HCT116 (cell line): ENCODE results near the gene CD164. TPM values are rescaled to one million over a fixed set of nuclear protein-coding genes. Genes with fewer than 3 reads are reported as not detected.

Experiments used
- ATAC-seq: fragments of 200-7000 bp; cut with Tn5 transposase; 2 replicates; pipeline ENCODE4 v1.9.1; 2020; ENCODE audit warnings: mild to moderate bottlenecking, moderate library complexity
- BruUV-seq: library from RNA; stranded (reverse); fragments of 400-500 nt; replicated peaks from 2 replicates; lab custom pipeline; 2021; lab: Mats Ljungman, UMichigan
- CTCF ChIA-PET: fragments of 300-600 bp; sonication (Branson Sonifier 250); formaldehyde crosslinking; loops from one replicate; lab custom pipeline; 2021; ENCODE audit warnings: antibody characterized with exemption; lab: Charles Lee
- POLR2A ChIA-PET: fragments of 300-600, 350-600 bp; sonication (Branson Sonifier 250); formaldehyde crosslinking; loops from one replicate; lab custom pipeline; 2021; ENCODE audit warnings: antibody characterized with exemption; lab: Charles Lee
- RAD21 ChIA-PET, 2 experiments: fragments of 300-600 bp; sonication (Branson Sonifier 250); formaldehyde crosslinking; loops; one replicate each; lab custom pipeline; 2023; ENCODE audit warnings: low total read pairs in 2 of 2; ENCODE audit not compliant: uncharacterized antibody in 2 of 2, unreplicated experiment in 2 of 2, low non-redundant PET in 1 of 2; lab: Charles Lee
- DNase-seq: peaks from one replicate; pipeline ENCODE4 v3.0.0-alpha.2; 2010; ENCODE audit warnings: low read depth, low spot score
- H2AFZ ChIP-seq: fragments of 200-600 bp; shearing (Covaris generic), sonication (generic); 2 replicates; pipeline ENCODE4 v1.6.1; 2017; ENCODE audit warnings: low read depth, mixed run types, mixed read lengths, antibody characterized with exemption, low read length; ENCODE audit not compliant: poor library complexity, severe bottlenecking
- H3K27ac ChIP-seq: 2 replicates; pipeline ENCODE4 v1.5.1; 2012; ENCODE audit warnings: low read depth, low read length
- H3K27me3 ChIP-seq: fragments of 200-600 bp; sonication (generic); 2 replicates; pipeline ENCODE4 v1.6.1; 2016; ENCODE audit warnings: mixed run types, low read length, mixed read lengths; ENCODE audit not compliant: insufficient read depth
- H3K36me3 ChIP-seq, 2 experiments: fragments of 200-500 bp in 1 of 2; fragments of 200-600 bp in 1 of 2; sonication (Bioruptor generic) in 1 of 2; sonication (generic) in 1 of 2; 2 replicates each; pipeline versions ENCODE4 v1.5.1 to v1.6.1; 2014 to 2016; ENCODE audit warnings: low read length in 2 of 2, inconsistent platforms in 1 of 2, mixed read lengths in 1 of 2, mixed run types in 1 of 2; ENCODE audit not compliant: insufficient read depth in 2 of 2, control insufficient read depth in 1 of 2
- H3K4me1 ChIP-seq, 2 experiments: fragments of 200-600 bp in 1 of 2; sonication (generic) in 1 of 2; 2 replicates each; pipeline versions ENCODE4 v1.5.1 to v1.6.1; 2012 to 2017; ENCODE audit warnings: low read length in 2 of 2, inconsistent platforms in 1 of 2, mild to moderate bottlenecking in 1 of 2, mixed read lengths in 1 of 2, mixed run types in 1 of 2, moderate library complexity in 1 of 2; ENCODE audit not compliant: insufficient read depth in 2 of 2, control insufficient read depth in 1 of 2
- H3K4me2 ChIP-seq: fragments of 200-600 bp; sonication (generic); 2 replicates; pipeline ENCODE4 v1.6.1; 2017; ENCODE audit warnings: mixed run types, low read length, mixed read lengths
- H3K4me3 ChIP-seq, 2 experiments: fragments of 200-600 bp in 1 of 2; sonication (generic) in 1 of 2; replicated peaks in 1 of 2; 2 replicates each; pipeline ENCODE4 v1.5.1; 2011 to 2016; ENCODE audit warnings: low read length in 2 of 2, control low read depth in 1 of 2, low read depth in 1 of 2, mild to moderate bottlenecking in 1 of 2, mixed read lengths in 1 of 2, mixed run types in 1 of 2
- H3K79me2 ChIP-seq: fragments of 200-600 bp; sonication (generic); 2 replicates; pipeline ENCODE4 v1.6.1; 2017; ENCODE audit warnings: mild to moderate bottlenecking, mixed run types, low read length, moderate library complexity, mixed read lengths; ENCODE audit not compliant: insufficient read depth
- H3K9ac ChIP-seq: fragments of 200-600 bp; sonication (generic); 2 replicates; pipeline ENCODE4 v1.6.1; 2016; ENCODE audit warnings: low read length, mixed read lengths
- H3K9me2 ChIP-seq: fragments of 200-600 bp; sonication (generic), shearing (Covaris generic); 2 replicates; pipeline ENCODE4 v1.6.1; 2017; ENCODE audit warnings: mixed run types, mild to moderate bottlenecking, moderate library complexity; ENCODE audit not compliant: insufficient read depth
- H3K9me3 ChIP-seq, 2 experiments: fragments of 200-500 bp in 1 of 2; fragments of 200-600 bp in 1 of 2; sonication (Bioruptor generic) in 1 of 2; sonication (generic) in 1 of 2; 2 replicates each; pipeline ENCODE4 v1.6.1; 2014 to 2017; ENCODE audit warnings: low read length in 2 of 2, mixed read lengths in 2 of 2, inconsistent platforms in 1 of 2, low read depth in 1 of 2, mild to moderate bottlenecking in 1 of 2, mixed run types in 1 of 2, moderate library complexity in 1 of 2; ENCODE audit not compliant: control insufficient read depth in 1 of 2, insufficient read depth in 1 of 2
- H4K20me1 ChIP-seq: fragments of 200-600 bp; sonication (generic), shearing (Covaris generic); 2 replicates; pipeline ENCODE4 v1.6.1; 2017; ENCODE audit warnings: mixed run types, mild to moderate bottlenecking, moderate library complexity; ENCODE audit not compliant: insufficient read depth
- CEBPB ChIP-seq: IDR thresholded peaks from 2 replicates; pipeline ENCODE4 v1.6.1; 2012; ENCODE audit warnings: low read depth
- EGR1 ChIP-seq: IDR thresholded peaks from 2 replicates; pipeline ENCODE4 v1.6.1; 2012; ENCODE audit warnings: low read depth
- ELF1 ChIP-seq: IDR thresholded peaks from 2 replicates; pipeline ENCODE4 v1.6.1; 2012; ENCODE audit warnings: low read depth, borderline replicate concordance
- EZH2 ChIP-seq: fragments of 200-600 bp; sonication (generic); IDR thresholded peaks from 2 replicates; pipeline ENCODE4 v1.6.1; 2017; ENCODE audit warnings: antibody characterized with exemption, mixed run types
- JUND ChIP-seq: IDR thresholded peaks from 2 replicates; pipeline ENCODE4 v1.6.1; 2012
- POLR2A ChIP-seq: IDR thresholded peaks from 2 replicates; pipeline ENCODE4 v1.7.0; 2011; ENCODE audit warnings: borderline replicate concordance; ENCODE audit not compliant: insufficient read depth, insufficient read length; ENCODE audit errors: extremely low read depth
- RAD21 ChIP-seq: IDR thresholded peaks from 2 replicates; pipeline ENCODE4 v1.6.1; 2012; ENCODE audit warnings: low read depth, mild to moderate bottlenecking
- SIN3A ChIP-seq: IDR thresholded peaks from 2 replicates; pipeline ENCODE4 v1.6.1; 2012; ENCODE audit warnings: low read depth
- SRF ChIP-seq: IDR thresholded peaks from 2 replicates; pipeline ENCODE4 v1.6.1; 2012; ENCODE audit warnings: low read depth
- TCF7L2 ChIP-seq: IDR thresholded peaks from 2 replicates; pipeline ENCODE4 v1.7.0; 2011; ENCODE audit warnings: borderline replicate concordance, inconsistent platforms; ENCODE audit not compliant: insufficient read depth, insufficient read length; ENCODE audit errors: extremely low read depth
- ZNF274 ChIP-seq: fragments of 200-500 bp; sonication (Bioruptor generic); IDR thresholded peaks from 2 replicates; pipeline ENCODE4 v1.6.1; 2014; ENCODE audit warnings: mild to moderate bottlenecking, low read depth, low read length, inconsistent platforms
- intact Hi-C: fragments of 100-400 bp; cut with micrococcal nuclease; formaldehyde crosslinking; loops from 2 replicates; pipeline ENCODE4 v1.10.0; 2022
- total RNA-seq: library from RNA; stranded (reverse); gene quantifications from one replicate; pipeline ENCODE4 v1.2.1, GENCODE V29; 2021; ENCODE audit not compliant: unreplicated experiment
- TF ChIP-seq, protein P1 (sequence below): IDR thresholded peaks from 2 replicates; pipeline ENCODE4 v1.6.1; 2012
- TF ChIP-seq, protein P2 (sequence below), 3 experiments: fragments of 200-600 bp in 1 of 3; sonication (generic) in 1 of 3; IDR thresholded peaks in 2 of 3; conservative IDR thresholded peaks in 1 of 3; 2 replicates each; pipeline ENCODE4 v1.5.1; 2012 to 2017; ENCODE audit warnings: low read depth in 2 of 3, low read length in 2 of 3, antibody characterized with exemption in 1 of 3, borderline replicate concordance in 1 of 3, control low read depth in 1 of 3, mild to moderate bottlenecking in 1 of 3, mixed read lengths in 1 of 3, mixed run types in 1 of 3, moderate library complexity in 1 of 3; ENCODE audit not compliant: insufficient read depth in 1 of 3

Gene CD164
- total RNA-seq, 1 experiment from 2014 or later: 171 TPM

DNA sequence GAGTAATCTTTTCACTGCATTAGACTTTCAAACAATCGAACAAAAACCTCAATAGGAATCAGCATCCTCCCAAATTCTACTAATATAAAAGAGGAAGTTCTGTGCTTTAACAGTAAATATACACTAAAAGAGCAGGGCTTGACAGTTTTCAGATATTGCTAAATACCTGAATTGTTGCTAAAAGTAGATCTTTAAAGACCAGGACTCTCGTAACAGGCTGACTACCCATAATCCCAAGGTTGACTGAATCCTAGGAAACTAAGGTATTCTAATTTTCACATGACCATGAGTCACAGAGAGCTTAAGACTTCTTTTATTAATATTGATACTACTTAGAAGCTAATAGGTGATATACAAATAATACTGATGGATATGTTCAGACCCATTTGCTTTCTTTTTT is 10.1 kb downstream of the CD164 start:
- Histone ChIP-seq H3K9me2 (no peaks in the 10 kb centered on the region), H3K4me2 (peak overlapping the region; percentile 57), H3K9ac (peak overlapping the region; percentile 7; the same call in 1 of the 2 replicates), H3K27me3 (no peaks in the 10 kb centered on the region), H3K4me1 (peaks cover 21 to 34% of the 10 kb centered on the region in 2 experiments), H4K20me1 (peaks cover 12% of the 10 kb centered on the region), H3K9me3 (no peaks in the 10 kb centered on the region), H3K79me2 (peaks cover 87% of the 10 kb centered on the region)
- ATAC-seq: no peak
- ChIA-PET POLR2A (no interaction called here), RAD21 (interaction anchor here in 1 of 2 experiments (1.1 kb wide), 1 partner anchor 184 kb away, joined by 3 read pairs; no protein-coding TSS in a partner anchor)
- BruUV-seq: no TSS peak
- TF ChIP-seq ZNF274 (no peak), POLR2A (no peak), CEBPB (no peak), EGR1 (no peak), TCF7L2 (no peak), RAD21 (no peak), JUND (no peak), SIN3A (no peak), EZH2 (no peak), SRF (no peak), ELF1 (no peak)
- TF ChIP-seq, protein P1, sequence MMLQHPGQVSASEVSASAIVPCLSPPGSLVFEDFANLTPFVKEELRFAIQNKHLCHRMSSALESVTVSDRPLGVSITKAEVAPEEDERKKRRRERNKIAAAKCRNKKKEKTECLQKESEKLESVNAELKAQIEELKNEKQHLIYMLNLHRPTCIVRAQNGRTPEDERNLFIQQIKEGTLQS: no peak
- TF ChIP-seq, protein P2, sequence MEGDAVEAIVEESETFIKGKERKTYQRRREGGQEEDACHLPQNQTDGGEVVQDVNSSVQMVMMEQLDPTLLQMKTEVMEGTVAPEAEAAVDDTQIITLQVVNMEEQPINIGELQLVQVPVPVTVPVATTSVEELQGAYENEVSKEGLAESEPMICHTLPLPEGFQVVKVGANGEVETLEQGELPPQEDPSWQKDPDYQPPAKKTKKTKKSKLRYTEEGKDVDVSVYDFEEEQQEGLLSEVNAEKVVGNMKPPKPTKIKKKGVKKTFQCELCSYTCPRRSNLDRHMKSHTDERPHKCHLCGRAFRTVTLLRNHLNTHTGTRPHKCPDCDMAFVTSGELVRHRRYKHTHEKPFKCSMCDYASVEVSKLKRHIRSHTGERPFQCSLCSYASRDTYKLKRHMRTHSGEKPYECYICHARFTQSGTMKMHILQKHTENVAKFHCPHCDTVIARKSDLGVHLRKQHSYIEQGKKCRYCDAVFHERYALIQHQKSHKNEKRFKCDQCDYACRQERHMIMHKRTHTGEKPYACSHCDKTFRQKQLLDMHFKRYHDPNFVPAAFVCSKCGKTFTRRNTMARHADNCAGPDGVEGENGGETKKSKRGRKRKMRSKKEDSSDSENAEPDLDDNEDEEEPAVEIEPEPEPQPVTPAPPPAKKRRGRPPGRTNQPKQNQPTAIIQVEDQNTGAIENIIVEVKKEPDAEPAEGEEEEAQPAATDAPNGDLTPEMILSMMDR (IDR thresholded peaks at IDR 0.05 in 2 of 3, conservative IDR thresholded peaks at IDR 0.05 in 1 of 3; ENCODE audit: borderline replicate concordance in 1 of 3, insufficient read depth in 1 of 3, low read depth in 2 of 3, low read length in 2 of 3): no peak
- TF ChIP-seq, all 23 proteins: peak for 0
- no peak overlapping the region for H2AFZ ChIP-seq
- peak overlapping the region; percentile 40; the same call in 1 of the 2 replicates for H3K27ac ChIP-seq
- intact Hi-C loops: no loop called here
- H3K36me3 ChIP-seq: peaks cover 58 to 60% of the 10 kb centered on the region in 2 experiments
- CTCF ChIA-PET: no interaction called here
- peak overlapping the region in 1 of 2 experiments; percentile 25; a peak in 1 of 4 replicates for H3K4me3 ChIP-seq
- DNase-seq: no peak
